GM19099 (cell line): ENCODE measurements around the gene HBG1.
"Not testable (repeated sequence)": the region's sequence is repeated elsewhere in the genome, so short reads cannot be mapped to it uniquely, and the experiment has no call there.

Experiments used
- POLR2A ChIP-seq: IDR thresholded peaks from 3 replicates; pipeline ENCODE4 v1.6.1; 2011; ENCODE audit warnings: low read depth; ENCODE audit not compliant: insufficient read length; ENCODE audit errors: extremely low read depth

HBG1 gene

GRCh38 chr11:5254646-5255413, 5.2 kb upstream of the HBG1 start, which contains the start of gene HBG2:
HBG2 (minus strand) TSS chr11:5254781; CDS start chr11:5254728, 53 bp downstream.
- not testable (repeated sequence) for TF ChIP-seq POLR2A

GRCh38 chr11:5252919-5253265, 3.2 kb upstream of the HBG1 start:
- TF ChIP-seq POLR2A, result no peak

- TF ChIP-seq POLR2A, result no peak
These were observed 2.7 kb upstream of the HBG1 start for GRCh38 chr11:5252192-5252918.

- TF ChIP-seq POLR2A, result no peak
These were observed 2.1 kb upstream of the HBG1 start for GRCh38 chr11:5251746-5252145.

- no peak for TF ChIP-seq POLR2A
These were observed 1.0 kb upstream of the HBG1 start for GRCh38 chr11:5250543-5251204.

- no peak for TF ChIP-seq POLR2A
These were observed 2.0 kb downstream of the HBG1 start for GRCh38 chr11:5247472-5248192.

GRCh38 chr11:5246772-5247471, 2.7 kb downstream of the HBG1 start:
- no peak for TF ChIP-seq POLR2A

GRCh38 chr11:5245155-5245554, 4.5 kb downstream of the HBG1 start:
- TF ChIP-seq POLR2A, result no peak

GRCh38 chr11:5243816-5244180, 5.9 kb downstream of the HBG1 start:
- TF ChIP-seq POLR2A, result no peak

GRCh38 chr11:5242933-5243815, 6.5 kb downstream of the HBG1 start:
- no peak for TF ChIP-seq POLR2A

GRCh38 chr11:5242208-5242607, 7.4 kb downstream of the HBG1 start:
- no peak for TF ChIP-seq POLR2A

- TF ChIP-seq POLR2A, result no peak
These were observed 8.2 kb downstream of the HBG1 start for GRCh38 chr11:5241458-5241857.

GRCh38 chr11:5240458-5240857, 9.2 kb downstream of the HBG1 start:
- no peak for TF ChIP-seq POLR2A

- no peak for TF ChIP-seq POLR2A
These were observed 9.6 kb downstream of the HBG1 start for GRCh38 chr11:5240056-5240455.
